Transverse colon (tissue), 4 donors: ENCODE data around the gene SPTBN1. TPM values are rescaled to one million over a fixed set of nuclear protein-coding genes. Genes with fewer than 3 reads are reported as not detected.

Source experiments
- DNase-seq: peaks from one replicate; pipeline ENCODE4 v3.0.0-alpha.2; 2019
- H3K27ac ChIP-seq, 4 donors: fragments of 200-600 bp; sonication (generic); 2 replicates each; pipeline ENCODE4 v1.5.1; 2016 to 2018; ENCODE audit warnings: inconsistent platforms in 4 of 4
- H3K27me3 ChIP-seq: fragments of 200-600 bp; sonication (generic); 2 replicates; pipeline ENCODE4 v1.5.1; 2017; ENCODE audit warnings: inconsistent platforms
- H3K36me3 ChIP-seq, 4 donors: fragments of 200-600 bp; sonication (generic); 2 replicates each; pipeline ENCODE4 v1.5.1; 2017 to 2019; ENCODE audit warnings: inconsistent platforms in 4 of 4
- H3K4me1 ChIP-seq, 4 donors: fragments of 200-600 bp; sonication (generic); 2 replicates each; pipeline ENCODE4 v1.5.1; 2017 to 2020; ENCODE audit warnings: inconsistent platforms in 4 of 4
- H3K4me3 ChIP-seq, 4 donors: fragments of 200-600 bp; sonication (generic); 1 replicate in 1 of 4; 2 replicates in 3 of 4; pipeline versions ENCODE4 v1.5.1 to v1.6.1; 2017 to 2019; ENCODE audit warnings: inconsistent platforms in 4 of 4
- H3K9me3 ChIP-seq, 2 donors: fragments of 200-600 bp; sonication (generic); 2 replicates each; pipeline ENCODE4 v1.5.1; 2017 to 2019; ENCODE audit warnings: inconsistent platforms in 2 of 2
- EP300 ChIP-seq: sonication (generic); formaldehyde crosslinking; IDR thresholded peaks from one replicate; pipeline ENCODE4 v1.6.1; 2017; ENCODE audit warnings: antibody characterized with exemption, low read depth
- POLR2A ChIP-seq: fragments of 450-650 bp; IDR thresholded peaks from one replicate; pipeline ENCODE4 v1.6.1; 2016; ENCODE audit warnings: antibody characterized with exemption, mild to moderate bottlenecking, moderate library complexity
- POLR2AphosphoS5 ChIP-seq, 3 donors: sonication (generic); formaldehyde crosslinking; IDR thresholded peaks; one replicate each; pipeline ENCODE4 v1.6.1; 2016; ENCODE audit warnings: antibody characterized with exemption in 3 of 3
- WGBS, 2 donors: methylation state at CpG; one replicate each; pipeline ENCODE4 v1.1.5; 2018; ENCODE audit warnings: low coverage in 1 of 2; 5-methylcytosine and 5-hydroxymethylcytosine counted together
- in situ Hi-C, 4 donors: fragments of 200-750 bp; cut with MboI; loops; one replicate each; pipeline versions ENCODE4 v1.15.0 to v1.15.1; 2017; ENCODE audit warnings: low sequenced_read_pairs in 3 of 4, low pct_ligation_motif_present in 1 of 4, low pct_unique_long_range_greater_than_20kb in 1 of 4
- intact Hi-C: fragments of 100-400 bp; cut with DNase I; formaldehyde crosslinking; loops from one replicate; pipeline ENCODE4 v1.15.1; 2023; ENCODE audit warnings: low total_unique reads
- total RNA-seq, 4 donors: library from RNA; depleted of rRNA; stranded (reverse); fragments of >200 nt; gene quantifications; one replicate each; pipeline ENCODE4 v1.1.0, GENCODE V29; 2016
- TF ChIP-seq, protein P1 (sequence below), 5 experiments: fragments of 200-600 bp in 3 of 5; fragments of 450-650 bp in 2 of 5; sonication (generic) in 3 of 5; IDR thresholded peaks; 1 replicate in 2 of 5; 2 replicates in 3 of 5; pipeline ENCODE4 v1.5.1; 2016 to 2017; ENCODE audit warnings: antibody characterized with exemption in 5 of 5, inconsistent platforms in 3 of 5, mild to moderate bottlenecking in 2 of 5, moderate library complexity in 1 of 5

SPTBN1 gene
- total RNA-seq, 4 donors from 2014 or later, result 269 to 301 (median 285) TPM

DNA sequence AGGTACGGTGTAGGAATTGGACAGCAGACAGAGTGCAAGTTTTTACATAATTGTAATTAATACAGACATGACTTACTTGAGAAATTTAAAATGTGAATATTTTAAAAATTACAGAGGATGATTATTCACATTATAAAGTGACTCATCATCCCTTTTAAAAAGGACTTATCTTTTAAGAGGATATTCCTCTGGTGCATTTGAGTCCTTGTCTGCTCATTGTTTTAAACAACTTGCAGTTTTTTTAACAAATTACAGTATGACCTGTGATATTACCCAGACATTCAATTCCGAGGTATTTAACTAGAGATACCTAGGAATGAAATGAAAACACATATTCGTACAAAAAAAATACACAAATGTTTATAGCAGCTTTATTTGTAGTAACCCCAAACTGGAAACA, 38.0 kb downstream of the SPTBN1 start:
- no peaks in the 10 kb centered on the region for H3K9me3 ChIP-seq
- H3K27ac ChIP-seq, result no peak overlapping the region
- peaks cover 0 to 10% (median 1%) of the 10 kb centered on the region in 4 donors for H3K4me1 ChIP-seq
- WGBS, 2 donors, result 72 to 81% methylated on average over 3 of the region's 3 CpGs
- intact Hi-C loops (no loop called here), in situ Hi-C loops (no loop called here)
- TF ChIP-seq POLR2A (no peak), POLR2AphosphoS5 (IDR thresholded peaks at IDR 0.05) (no peak), EP300 (no peak)
- TF ChIP-seq, protein P1, sequence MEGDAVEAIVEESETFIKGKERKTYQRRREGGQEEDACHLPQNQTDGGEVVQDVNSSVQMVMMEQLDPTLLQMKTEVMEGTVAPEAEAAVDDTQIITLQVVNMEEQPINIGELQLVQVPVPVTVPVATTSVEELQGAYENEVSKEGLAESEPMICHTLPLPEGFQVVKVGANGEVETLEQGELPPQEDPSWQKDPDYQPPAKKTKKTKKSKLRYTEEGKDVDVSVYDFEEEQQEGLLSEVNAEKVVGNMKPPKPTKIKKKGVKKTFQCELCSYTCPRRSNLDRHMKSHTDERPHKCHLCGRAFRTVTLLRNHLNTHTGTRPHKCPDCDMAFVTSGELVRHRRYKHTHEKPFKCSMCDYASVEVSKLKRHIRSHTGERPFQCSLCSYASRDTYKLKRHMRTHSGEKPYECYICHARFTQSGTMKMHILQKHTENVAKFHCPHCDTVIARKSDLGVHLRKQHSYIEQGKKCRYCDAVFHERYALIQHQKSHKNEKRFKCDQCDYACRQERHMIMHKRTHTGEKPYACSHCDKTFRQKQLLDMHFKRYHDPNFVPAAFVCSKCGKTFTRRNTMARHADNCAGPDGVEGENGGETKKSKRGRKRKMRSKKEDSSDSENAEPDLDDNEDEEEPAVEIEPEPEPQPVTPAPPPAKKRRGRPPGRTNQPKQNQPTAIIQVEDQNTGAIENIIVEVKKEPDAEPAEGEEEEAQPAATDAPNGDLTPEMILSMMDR (IDR thresholded peaks at IDR 0.05), result no peak
- DNase-seq, result no peak
- H3K27me3 ChIP-seq, result no peaks in the 10 kb centered on the region
- no peaks in the 10 kb centered on the region for H3K36me3 ChIP-seq
- H3K4me3 ChIP-seq, result no peak overlapping the region

DNA sequence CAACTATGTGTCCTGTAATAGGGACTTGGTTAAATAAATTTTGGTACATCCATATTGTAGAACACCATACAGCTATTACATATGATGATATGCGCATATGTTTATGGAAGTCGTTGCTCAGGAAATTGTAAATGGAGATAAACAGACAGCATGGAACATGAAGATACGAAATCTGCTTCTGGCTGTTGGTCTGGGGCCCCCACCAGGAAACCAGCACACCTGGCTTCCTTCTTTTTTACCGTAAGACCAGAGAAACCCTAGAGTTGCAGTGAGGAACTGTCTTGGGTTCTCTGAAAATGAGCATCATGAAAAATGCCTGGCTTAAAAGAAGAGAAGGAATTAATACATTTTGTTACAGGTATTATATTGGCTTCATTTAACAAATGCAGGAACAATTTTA, 40.8 kb downstream of the SPTBN1 start:
- DNase-seq, result no peak
- intact Hi-C loops, result no loop called here
- in situ Hi-C loops, result no loop called here
- Histone ChIP-seq H3K36me3 (no peaks in the 10 kb centered on the region), H3K4me1 (peaks cover 0 to 19% (median 17%) of the 10 kb centered on the region in 4 donors), H3K9me3 (no peaks in the 10 kb centered on the region), H3K27me3 (no peaks in the 10 kb centered on the region), H3K4me3 (no peak overlapping the region), H3K27ac (no peak overlapping the region)
- TF ChIP-seq, protein P1 (IDR thresholded peaks at IDR 0.05), result no peak
- no peak for TF ChIP-seq POLR2A
- no peak for TF ChIP-seq POLR2AphosphoS5 (IDR thresholded peaks at IDR 0.05)
- no peak for TF ChIP-seq EP300
- 66% methylated on average over 4 of the region's 4 CpGs for WGBS, 2 donors

DNA sequence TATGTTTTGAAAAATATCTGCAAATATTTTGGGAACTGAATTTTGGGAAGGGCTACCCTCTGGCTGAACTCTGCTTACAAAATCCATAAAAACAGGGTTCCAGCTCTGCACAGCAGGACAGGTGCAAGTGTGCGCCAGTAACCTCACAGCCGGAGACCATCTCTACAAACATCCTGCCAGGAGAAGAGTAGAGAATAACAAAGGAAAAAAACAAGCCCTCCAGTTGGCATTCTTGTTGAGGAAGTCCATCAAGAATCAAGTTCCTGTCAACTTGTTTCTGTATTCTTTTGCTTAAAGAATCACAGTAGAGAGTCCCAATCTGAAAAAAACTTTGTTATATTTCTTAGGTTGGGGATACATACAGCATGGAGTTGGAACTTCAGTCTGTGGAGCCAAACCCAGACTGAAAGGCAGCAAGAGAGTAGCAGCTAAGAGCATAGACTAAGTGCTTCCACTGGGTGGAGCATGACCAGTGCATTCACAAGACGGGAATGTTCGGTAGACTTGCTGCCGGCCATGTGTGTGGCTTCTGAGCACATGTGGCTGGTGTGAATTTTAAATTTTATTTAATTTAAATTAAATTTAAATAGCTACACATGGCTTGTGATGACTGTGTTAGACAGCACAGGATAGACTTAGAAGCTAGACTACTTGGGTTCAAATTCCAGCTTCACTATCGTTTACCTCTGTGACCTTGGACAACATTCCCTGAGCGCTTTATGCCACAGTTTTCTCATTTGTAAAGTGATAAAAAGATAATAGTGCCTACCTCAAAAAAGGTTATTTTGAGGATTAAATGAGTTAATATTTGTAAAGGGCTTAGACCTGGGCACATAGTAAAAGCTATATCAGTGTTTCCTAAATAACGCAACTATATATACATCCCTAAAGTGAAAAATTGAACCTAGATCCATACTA, 41.9 kb downstream of the SPTBN1 start:
- intact Hi-C loops (no loop called here), in situ Hi-C loops (no loop called here)
- H3K27ac ChIP-seq, result peak overlapping the region in 1 of 4 donors; percentile 34

DNA sequence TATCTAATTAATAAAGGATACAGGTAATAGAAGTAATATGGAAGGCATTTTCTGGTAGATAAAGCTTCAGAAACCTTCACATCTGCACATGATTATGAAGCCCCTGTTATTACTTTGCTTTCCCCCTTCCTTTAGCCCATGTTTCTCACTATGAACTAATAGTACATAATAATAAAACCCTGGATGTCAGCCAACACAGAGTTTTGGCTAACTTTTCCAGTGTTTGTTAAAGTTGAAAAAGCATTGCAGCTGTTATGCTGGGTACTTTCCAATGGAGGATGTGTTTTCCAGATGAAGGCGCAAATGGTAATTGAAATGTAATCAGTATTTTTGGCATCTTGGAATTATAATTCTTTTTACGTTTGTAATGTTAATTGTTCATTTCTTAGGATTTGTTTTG, 43.5 kb downstream of the SPTBN1 start:
- peaks cover 0 to 39% (median 21%) of the 10 kb centered on the region in 4 donors for H3K4me1 ChIP-seq
- intact Hi-C loops (no loop called here), in situ Hi-C loops (loop anchor here in 3 of 4 donors (25.0 kb wide), 4 partner anchors 138 to 688 kb away; partner anchors contain the start of gene ACYP2 (in 1 of the 3))

More for the DNA sequence above, 41.9 kb downstream of the SPTBN1 start:
- DNase-seq, result no peak
- no peaks in the 10 kb centered on the region for H3K9me3 ChIP-seq
- peaks cover 0 to 25% (median 18%) of the 10 kb centered on the region in 4 donors for H3K4me1 ChIP-seq
- no peaks in the 10 kb centered on the region for H3K36me3 ChIP-seq
- TF ChIP-seq POLR2A, result no peak
- no peak for TF ChIP-seq POLR2AphosphoS5 (IDR thresholded peaks at IDR 0.05)
- TF ChIP-seq, protein P1 (IDR thresholded peaks at IDR 0.05), result peak in 2 of 5 experiments; percentile 14 to 20
- no peak for TF ChIP-seq EP300
- no peaks in the 10 kb centered on the region for H3K27me3 ChIP-seq
- WGBS, 2 donors, result 76 to 83% methylated on average over 8 of the region's 8 CpGs
- H3K4me3 ChIP-seq, result no peak overlapping the region

More for the DNA sequence above, 43.5 kb downstream of the SPTBN1 start:
- Histone ChIP-seq H3K27me3 (no peaks in the 10 kb centered on the region), H3K9me3 (no peaks in the 10 kb centered on the region), H3K4me3 (no peak overlapping the region), H3K27ac (peak overlapping the region in 3 of 4 donors; percentile 7 to 49 (median 8)), H3K36me3 (no peaks in the 10 kb centered on the region)
- 53 to 60% methylated on average over 2 of the region's 2 CpGs for WGBS, 2 donors
- no peak for DNase-seq
- TF ChIP-seq POLR2A (no peak), POLR2AphosphoS5 (IDR thresholded peaks at IDR 0.05) (peak in 1 of 3 donors; percentile 37)
